Fibroblast of lung (primary cell): ENCODE results near the gene STARD8. TPM values are rescaled to one million over a fixed set of nuclear protein-coding genes. Genes with fewer than 3 reads are reported as not detected.
"Not testable (repeated sequence)": the region's sequence is repeated elsewhere in the genome, so short reads cannot be mapped to it uniquely, and the experiment has no call there.

ENCODE experiments used
- DNase-seq, 2 donors: peaks; one replicate each; pipeline versions ENCODE4 v3.0.0 to v3.0.0-alpha.2; 2010; ENCODE audit warnings: low read depth in 2 of 2
- H2AFZ ChIP-seq: 2 replicates; pipeline ENCODE4 v1.5.1; 2012; ENCODE audit warnings: low read length, control low read depth, inconsistent platforms
- H3K27ac ChIP-seq: 2 replicates; pipeline ENCODE4 v1.5.1; 2011; ENCODE audit warnings: low read length, control low read depth; ENCODE audit not compliant: insufficient read depth
- H3K27me3 ChIP-seq: 2 replicates; pipeline ENCODE4 v1.5.1; 2011; ENCODE audit warnings: mild to moderate bottlenecking, low read length; ENCODE audit not compliant: control insufficient read depth, insufficient read depth
- H3K36me3 ChIP-seq: 2 replicates; pipeline ENCODE4 v1.5.1; 2011; ENCODE audit warnings: low read length; ENCODE audit not compliant: control insufficient read depth, insufficient read depth
- H3K4me1 ChIP-seq: 2 replicates; pipeline ENCODE4 v1.5.1; 2011; ENCODE audit warnings: low read length; ENCODE audit not compliant: control insufficient read depth, insufficient read depth; ENCODE audit errors: extremely low read depth
- H3K4me2 ChIP-seq: 2 replicates; pipeline ENCODE4 v1.5.1; 2011; ENCODE audit warnings: low read length, control low read depth; ENCODE audit not compliant: insufficient read depth; ENCODE audit errors: extremely low read depth
- H3K4me3 ChIP-seq, 4 experiments: fragments of 200-600 bp in 1 of 4; sonication (generic) in 1 of 4; replicated peaks in 1 of 4; 2 replicates each; pipeline ENCODE4 v1.5.1; 2011 to 2016; ENCODE audit warnings: low read length in 4 of 4, low read depth in 3 of 4, mild to moderate bottlenecking in 3 of 4, control low read depth in 2 of 4, inconsistent platforms in 1 of 4, mixed read lengths in 1 of 4; ENCODE audit not compliant: insufficient read depth in 1 of 4; ENCODE audit errors: control extremely low read depth in 1 of 4
- H3K79me2 ChIP-seq: 2 replicates; pipeline ENCODE4 v1.5.1; 2012; ENCODE audit warnings: mild to moderate bottlenecking, low read length, inconsistent platforms; ENCODE audit not compliant: control insufficient read depth, insufficient read depth
- H3K9ac ChIP-seq: 2 replicates; pipeline ENCODE4 v1.5.1; 2011; ENCODE audit warnings: mild to moderate bottlenecking, low read length, control low read depth; ENCODE audit not compliant: insufficient read depth
- H3K9me3 ChIP-seq: 2 replicates; pipeline ENCODE4 v1.5.1; 2012; ENCODE audit warnings: low read depth, low read length; ENCODE audit not compliant: control insufficient read depth, insufficient read depth
- H4K20me1 ChIP-seq: 2 replicates; pipeline ENCODE4 v1.5.1; 2011; ENCODE audit warnings: low read length; ENCODE audit not compliant: control insufficient read depth, insufficient read depth; ENCODE audit errors: extremely low read depth
- EZH2 ChIP-seq: IDR thresholded peaks from 2 replicates; pipeline ENCODE4 v1.5.1; 2012; ENCODE audit warnings: low read length, control low read depth, mild to moderate bottlenecking; ENCODE audit errors: missing control alignments
- polyA plus RNA-seq, 2 donors: library from polyadenylated mRNA; depleted of rRNA in 1 of 2; stranded (reverse) in 1 of 2; unstranded in 1 of 2; fragments of >200 nt; gene quantifications; 2 replicates each; pipeline ENCODE4 v1.2.1, GENCODE V29; 2011 to 2012; ENCODE audit warnings: missing spikeins in 1 of 2
- total RNA-seq: library from RNA; depleted of rRNA; stranded (reverse); fragments of >200 nt; gene quantifications from 2 replicates; pipeline ENCODE4 v1.2.1, GENCODE V29; 2014
- TF ChIP-seq, protein P1 (sequence below), 2 donors: IDR thresholded peaks in 1 of 2; conservative IDR thresholded peaks in 1 of 2; 1 replicate in 1 of 2; 2 replicates in 1 of 2; pipeline ENCODE4 v1.5.1; 2011 to 2012; ENCODE audit warnings: low read length in 2 of 2, control low read depth in 1 of 2, inconsistent platforms in 1 of 2, low read depth in 1 of 2, mild to moderate bottlenecking in 1 of 2

The STARD8 gene
- total and polyA plus RNA-seq, 2 donors (not counting 1 experiment from before 2014, with no cell fraction given): 0.76 to 1.5 TPM

DNA sequence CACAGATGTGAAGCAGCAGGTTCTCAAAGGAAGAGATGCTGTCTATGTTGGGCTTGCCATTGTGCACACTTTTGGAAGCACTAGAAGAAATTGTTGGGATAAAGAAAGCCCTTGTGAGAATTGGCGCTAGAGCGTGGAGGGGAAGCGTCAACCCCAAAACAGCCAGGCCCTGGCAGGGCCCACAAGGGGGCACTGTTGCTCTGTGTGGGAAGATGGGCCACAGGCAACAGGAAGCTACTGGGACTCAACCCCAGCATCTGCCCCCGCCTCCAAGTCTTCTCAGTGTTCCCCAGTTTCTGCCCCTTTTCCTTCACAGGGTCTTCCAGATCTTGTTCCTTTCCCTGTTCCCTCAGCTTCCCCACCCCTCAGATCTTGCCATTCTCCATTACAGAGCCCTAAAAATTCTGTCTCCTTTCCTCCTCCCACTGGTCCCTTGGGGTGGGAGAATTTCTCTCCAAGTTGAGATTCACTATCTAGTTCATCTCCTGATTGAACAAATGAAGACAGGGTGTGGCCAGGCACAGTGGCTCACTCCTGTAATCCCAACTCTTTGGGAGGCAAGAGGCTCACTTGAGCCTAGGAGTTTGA is 85.5 kb downstream of the STARD8 start:
- Histone ChIP-seq H3K4me1 (no peaks in the 10 kb centered on the region), H3K9me3 (no peaks in the 10 kb centered on the region), H3K4me2 (no peak overlapping the region), H3K4me3 (no peak overlapping the region), H3K79me2 (no peaks in the 10 kb centered on the region), H3K27ac (no peak overlapping the region), H4K20me1 (no peaks in the 10 kb centered on the region), H2AFZ (no peak overlapping the region), H3K36me3 (no peaks in the 10 kb centered on the region), H3K27me3 (no peaks in the 10 kb centered on the region), H3K9ac (no peak overlapping the region)
- TF ChIP-seq, protein P1, sequence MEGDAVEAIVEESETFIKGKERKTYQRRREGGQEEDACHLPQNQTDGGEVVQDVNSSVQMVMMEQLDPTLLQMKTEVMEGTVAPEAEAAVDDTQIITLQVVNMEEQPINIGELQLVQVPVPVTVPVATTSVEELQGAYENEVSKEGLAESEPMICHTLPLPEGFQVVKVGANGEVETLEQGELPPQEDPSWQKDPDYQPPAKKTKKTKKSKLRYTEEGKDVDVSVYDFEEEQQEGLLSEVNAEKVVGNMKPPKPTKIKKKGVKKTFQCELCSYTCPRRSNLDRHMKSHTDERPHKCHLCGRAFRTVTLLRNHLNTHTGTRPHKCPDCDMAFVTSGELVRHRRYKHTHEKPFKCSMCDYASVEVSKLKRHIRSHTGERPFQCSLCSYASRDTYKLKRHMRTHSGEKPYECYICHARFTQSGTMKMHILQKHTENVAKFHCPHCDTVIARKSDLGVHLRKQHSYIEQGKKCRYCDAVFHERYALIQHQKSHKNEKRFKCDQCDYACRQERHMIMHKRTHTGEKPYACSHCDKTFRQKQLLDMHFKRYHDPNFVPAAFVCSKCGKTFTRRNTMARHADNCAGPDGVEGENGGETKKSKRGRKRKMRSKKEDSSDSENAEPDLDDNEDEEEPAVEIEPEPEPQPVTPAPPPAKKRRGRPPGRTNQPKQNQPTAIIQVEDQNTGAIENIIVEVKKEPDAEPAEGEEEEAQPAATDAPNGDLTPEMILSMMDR (conservative IDR thresholded peaks at IDR 0.05 in 1 of 2, IDR thresholded peaks at IDR 0.05 in 1 of 2; ENCODE audit: low read depth in 1 of 2, low read length in 2 of 2): peak; percentile 52 to 66
- TF ChIP-seq EZH2: no peak
- DNase-seq: peak; percentile 17 to 34

DNA sequence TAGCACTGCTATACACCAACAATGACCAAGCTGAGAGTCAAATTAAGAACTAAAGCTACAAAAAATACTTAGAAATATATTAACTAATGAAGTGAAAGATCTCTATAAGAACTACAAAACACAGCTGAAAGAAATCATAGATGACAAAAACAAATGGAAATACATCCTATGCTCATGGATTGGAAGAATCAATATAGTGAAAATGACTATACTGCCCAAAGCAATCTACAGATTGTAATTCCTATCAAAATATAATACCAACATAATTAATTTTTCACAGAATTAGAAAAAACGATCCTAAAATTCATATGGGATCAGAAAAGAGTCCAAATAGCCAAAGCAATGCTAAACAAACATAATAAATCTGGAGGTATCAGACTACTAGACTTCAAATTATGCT is 87.8 kb downstream of the STARD8 start:
- Histone ChIP-seq H3K9ac (no peak overlapping the region), H4K20me1 (no peaks in the 10 kb centered on the region), H3K9me3 (no peaks in the 10 kb centered on the region), H3K79me2 (no peaks in the 10 kb centered on the region), H3K4me2 (no peak overlapping the region), H3K27me3 (no peaks in the 10 kb centered on the region), H3K4me1 (no peaks in the 10 kb centered on the region), H3K27ac (no peak overlapping the region), H2AFZ (no peak overlapping the region), H3K4me3 (no peak overlapping the region), H3K36me3 (no peaks in the 10 kb centered on the region)
- DNase-seq: no peak
- no peak for TF ChIP-seq EZH2
- TF ChIP-seq, protein P1 (conservative IDR thresholded peaks at IDR 0.05 in 1 of 2, IDR thresholded peaks at IDR 0.05 in 1 of 2; ENCODE audit: low read depth in 1 of 2, low read length in 2 of 2): no peak

DNA sequence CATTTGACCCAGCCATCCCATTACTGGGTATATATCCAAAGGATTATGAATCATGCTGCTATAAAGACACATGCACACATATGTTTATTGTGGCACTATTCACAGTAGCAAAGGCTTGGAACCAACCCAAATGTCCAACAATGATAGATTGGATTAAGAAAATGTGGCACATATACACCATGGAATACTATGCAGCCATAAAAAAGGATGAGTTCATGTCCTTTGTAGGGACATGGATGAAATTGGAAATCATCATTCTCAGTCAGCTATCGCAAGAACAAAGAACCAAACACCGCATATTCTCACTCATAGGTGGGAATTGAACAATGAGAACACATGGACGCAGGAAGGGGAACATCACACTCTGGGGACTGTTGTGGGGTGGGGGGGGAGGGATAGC is 94.4 kb downstream of the STARD8 start:
- H3K9ac ChIP-seq, H3K27ac ChIP-seq, H2AFZ ChIP-seq, H3K79me2 ChIP-seq, H3K4me3 ChIP-seq, H3K36me3 ChIP-seq, H4K20me1 ChIP-seq, DNase-seq, H3K4me1 ChIP-seq, H3K27me3 ChIP-seq, H3K4me2 ChIP-seq, H3K9me3 ChIP-seq: not testable (repeated sequence)
